Lower leg skin (tissue), 3 donors: ENCODE data around the gene RAB3GAP2.

Experiments used
- POLR2A ChIP-seq, 2 donors: fragments of 450-650 bp; IDR thresholded peaks; one replicate each; pipeline ENCODE4 v1.6.1; 2016 to 2017; ENCODE audit warnings: antibody characterized with exemption in 2 of 2, mild to moderate bottlenecking in 1 of 2, moderate library complexity in 1 of 2
- TF ChIP-seq, protein P1 (sequence below), 3 donors: fragments of 450-650 bp; IDR thresholded peaks; one replicate each; pipeline ENCODE4 v1.5.1; 2016; ENCODE audit warnings: antibody characterized with exemption in 3 of 3, mild to moderate bottlenecking in 3 of 3, moderate library complexity in 2 of 3

GRCh38 chr1:220123889-220124288 is 148.4 kb downstream of the RAB3GAP2 start:
- TF ChIP-seq, protein P1, sequence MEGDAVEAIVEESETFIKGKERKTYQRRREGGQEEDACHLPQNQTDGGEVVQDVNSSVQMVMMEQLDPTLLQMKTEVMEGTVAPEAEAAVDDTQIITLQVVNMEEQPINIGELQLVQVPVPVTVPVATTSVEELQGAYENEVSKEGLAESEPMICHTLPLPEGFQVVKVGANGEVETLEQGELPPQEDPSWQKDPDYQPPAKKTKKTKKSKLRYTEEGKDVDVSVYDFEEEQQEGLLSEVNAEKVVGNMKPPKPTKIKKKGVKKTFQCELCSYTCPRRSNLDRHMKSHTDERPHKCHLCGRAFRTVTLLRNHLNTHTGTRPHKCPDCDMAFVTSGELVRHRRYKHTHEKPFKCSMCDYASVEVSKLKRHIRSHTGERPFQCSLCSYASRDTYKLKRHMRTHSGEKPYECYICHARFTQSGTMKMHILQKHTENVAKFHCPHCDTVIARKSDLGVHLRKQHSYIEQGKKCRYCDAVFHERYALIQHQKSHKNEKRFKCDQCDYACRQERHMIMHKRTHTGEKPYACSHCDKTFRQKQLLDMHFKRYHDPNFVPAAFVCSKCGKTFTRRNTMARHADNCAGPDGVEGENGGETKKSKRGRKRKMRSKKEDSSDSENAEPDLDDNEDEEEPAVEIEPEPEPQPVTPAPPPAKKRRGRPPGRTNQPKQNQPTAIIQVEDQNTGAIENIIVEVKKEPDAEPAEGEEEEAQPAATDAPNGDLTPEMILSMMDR (IDR thresholded peaks at IDR 0.05) = no peak
- TF ChIP-seq POLR2A (IDR thresholded peaks at IDR 0.05) = no peak
